T-cell (primary cell): Measurements from ENCODE around the gene SOBP. TPM values are rescaled to one million over a fixed set of nuclear protein-coding genes. Genes with fewer than 3 reads are reported as not detected.

Experiments used
- ATAC-seq, 4 experiments: fragments of 200-7000 bp in 3 of 4; fragments of 150-1000 bp in 1 of 4; cut with Tn5 transposase; replicated peaks in 1 of 4; 1 replicate in 3 of 4; 2 replicates in 1 of 4; pipeline ENCODE4 v1.10.0; 2021; ENCODE audit warnings: moderate library complexity in 3 of 4, mild to moderate bottlenecking in 2 of 4, moderate number of reproducible peaks in 1 of 4
- CTCF ChIA-PET, 2 donors: fragments of 300-600 bp; sonication (Branson Sonifier 250); formaldehyde crosslinking; loops; one replicate each; lab custom pipeline; 2022; ENCODE audit warnings: antibody characterized with exemption in 2 of 2; lab: Charles Lee
- POLR2A ChIA-PET, 2 donors: fragments of 300-600 bp; sonication (Branson Sonifier 250); formaldehyde crosslinking; loops; one replicate each; lab custom pipeline; 2022; ENCODE audit warnings: antibody characterized with exemption in 2 of 2; lab: Charles Lee
- DNase-seq, 35 experiments: peaks; one replicate each; pipeline versions ENCODE4 v3.0.0 to v3.0.0-alpha.2; 2013 to 2023
- H3K27ac ChIP-seq: one replicate; pipeline ENCODE4 v1.5.1; 2013; ENCODE audit warnings: low read length
- H3K27me3 ChIP-seq, 2 experiments: replicated peaks in 1 of 2; 1 replicate in 1 of 2; 2 replicates in 1 of 2; pipeline versions ENCODE4 v1.6.1 to v1.7.0; 2013; ENCODE audit warnings: low read length in 1 of 2, mixed read lengths in 1 of 2; ENCODE audit not compliant: control insufficient read depth in 2 of 2, insufficient read depth in 2 of 2; ENCODE audit errors: extremely low read depth in 1 of 2
- H3K36me3 ChIP-seq, 2 donors: 1 replicate in 1 of 2; 2 replicates in 1 of 2; pipeline versions ENCODE4 v1.6.1 to v1.7.0; 2013; ENCODE audit warnings: low read length in 1 of 2; ENCODE audit not compliant: control insufficient read depth in 2 of 2, insufficient read depth in 1 of 2; ENCODE audit errors: extremely low read depth in 1 of 2
- H3K4me1 ChIP-seq, 2 experiments: 1 replicate in 1 of 2; 2 replicates in 1 of 2; pipeline versions ENCODE4 v1.6.1 to v1.7.0; 2013; ENCODE audit warnings: low read length in 2 of 2, mixed read lengths in 1 of 2; ENCODE audit not compliant: insufficient read depth in 2 of 2, control insufficient read depth in 1 of 2; ENCODE audit errors: extremely low read depth in 1 of 2
- H3K4me3 ChIP-seq, 2 donors: 1 replicate in 1 of 2; 2 replicates in 1 of 2; pipeline versions ENCODE4 v1.5.1 to v1.7.0; 2013; ENCODE audit warnings: mild to moderate bottlenecking in 2 of 2, low read length in 1 of 2, moderate library complexity in 1 of 2; ENCODE audit not compliant: control insufficient read depth in 1 of 2; ENCODE audit errors: extremely low read depth in 1 of 2
- H3K9me3 ChIP-seq: 2 replicates; pipeline ENCODE4 v1.7.0; 2013
- H3K27ac Mint-ChIP-seq, 2 donors: one replicate each; pipeline ENCODE4 v1.8.0; 2020 to 2021; ENCODE audit warnings: mild to moderate bottlenecking in 2 of 2, mixed read lengths in 2 of 2
- H3K27me3 Mint-ChIP-seq, 2 donors: one replicate each; pipeline ENCODE4 v1.8.0; 2021 to 2022; ENCODE audit warnings: mixed read lengths in 2 of 2
- H3K36me3 Mint-ChIP-seq: one replicate; pipeline ENCODE4 v1.8.0; 2021; ENCODE audit warnings: mixed read lengths
- H3K4me1 Mint-ChIP-seq, 3 donors: one replicate each; pipeline ENCODE4 v1.8.0; 2020 to 2022; ENCODE audit warnings: mixed read lengths in 3 of 3, mild to moderate bottlenecking in 1 of 3
- H3K4me3 Mint-ChIP-seq, 3 donors: one replicate each; pipeline ENCODE4 v1.8.0; 2020 to 2022; ENCODE audit warnings: mild to moderate bottlenecking in 3 of 3, mixed read lengths in 3 of 3, moderate library complexity in 3 of 3
- H3K9me3 Mint-ChIP-seq, 3 donors: one replicate each; pipeline ENCODE4 v1.8.0; 2020 to 2022; ENCODE audit warnings: mixed read lengths in 3 of 3
- WGBS: methylation state at CpG from one replicate; pipeline ENCODE4 v1.1.5; 2013; ENCODE audit warnings: missing lambda C conversion rate; ENCODE audit not compliant: insufficient coverage; 5-methylcytosine and 5-hydroxymethylcytosine counted together
- total RNA-seq, 35 experiments: library from RNA in 6 of 35; stranded (reverse) in 6 of 35; fragments of 120-200 nt in 1 of 35; gene quantifications; one replicate each; pipeline versions ENCODE4 v1.2.1 to v1.2.4 and lab custom pipeline; 2013 to 2026

The SOBP gene
- total RNA-seq, 5 donors from 2014 or later (not counting 1 experiment from before 2014, with no cell fraction given): 0.30 to 0.95 (median 0.46) TPM

GRCh38 chr6:107633680-107634323 lies 143.9 kb downstream of the SOBP start:
- 45% methylated on average over 29 of the region's 39 CpGs for WGBS

GRCh38 chr6:107634324-107635056 lies 144.6 kb downstream of the SOBP start:
- POLR2A ChIA-PET: no interaction called here
- H3K4me3 ChIP-seq: peak overlapping the region in 1 of 2 donors; percentile 39
- ATAC-seq (peak; percentile 46 to 70 (median 54)), DNase-seq (peak in 2 of 35 experiments; percentile 8 to 25)
- peaks cover 24 to 31% of the 10 kb centered on the region in 2 experiments for H3K27me3 ChIP-seq
- H3K9me3 Mint-ChIP-seq: no peaks in the 10 kb centered on the region
- WGBS: 5% methylated on average over 94 of the region's 101 CpGs
- H3K4me1 ChIP-seq: peaks cover 0 to 11% of the 10 kb centered on the region in 2 experiments
- CTCF ChIA-PET: no interaction called here
- no peak overlapping the region for H3K27ac Mint-ChIP-seq
- no peaks in the 10 kb centered on the region for H3K9me3 ChIP-seq
- no peak overlapping the region for H3K27ac ChIP-seq
- peaks cover 0 to 18% (median 9%) of the 10 kb centered on the region in 3 donors for H3K4me1 Mint-ChIP-seq
- H3K36me3 ChIP-seq: no peaks in the 10 kb centered on the region
- peak overlapping the region; percentile 55 to 66 (median 57) for H3K4me3 Mint-ChIP-seq
- H3K36me3 Mint-ChIP-seq: no peaks in the 10 kb centered on the region
- H3K27me3 Mint-ChIP-seq: peaks cover 50 to 58% of the 10 kb centered on the region in 2 donors

More at GRCh38 chr6:107633680-107634323, 143.9 kb downstream of the SOBP start:
- ATAC-seq: no peak
- H3K27ac Mint-ChIP-seq: no peak overlapping the region
- H3K36me3 Mint-ChIP-seq: no peaks in the 10 kb centered on the region
- Histone ChIP-seq H3K4me1 (peaks cover 0 to 11% of the 10 kb centered on the region in 2 experiments), H3K27me3 (peaks cover 25 to 31% of the 10 kb centered on the region in 2 experiments), H3K9me3 (no peaks in the 10 kb centered on the region), H3K4me3 (peak overlapping the region in 1 of 2 donors; percentile 39), H3K27ac (no peak overlapping the region), H3K36me3 (no peaks in the 10 kb centered on the region)
- DNase-seq: peak in 1 of 35 experiments; percentile 5
- CTCF ChIA-PET: no interaction called here
- H3K9me3 Mint-ChIP-seq: no peaks in the 10 kb centered on the region
- peak overlapping the region; percentile 55 to 66 (median 57) for H3K4me3 Mint-ChIP-seq
- H3K27me3 Mint-ChIP-seq: peaks cover 50 to 58% of the 10 kb centered on the region in 2 donors
- POLR2A ChIA-PET: no interaction called here
- H3K4me1 Mint-ChIP-seq: peaks cover 0 to 18% (median 9%) of the 10 kb centered on the region in 3 donors

DNA sequence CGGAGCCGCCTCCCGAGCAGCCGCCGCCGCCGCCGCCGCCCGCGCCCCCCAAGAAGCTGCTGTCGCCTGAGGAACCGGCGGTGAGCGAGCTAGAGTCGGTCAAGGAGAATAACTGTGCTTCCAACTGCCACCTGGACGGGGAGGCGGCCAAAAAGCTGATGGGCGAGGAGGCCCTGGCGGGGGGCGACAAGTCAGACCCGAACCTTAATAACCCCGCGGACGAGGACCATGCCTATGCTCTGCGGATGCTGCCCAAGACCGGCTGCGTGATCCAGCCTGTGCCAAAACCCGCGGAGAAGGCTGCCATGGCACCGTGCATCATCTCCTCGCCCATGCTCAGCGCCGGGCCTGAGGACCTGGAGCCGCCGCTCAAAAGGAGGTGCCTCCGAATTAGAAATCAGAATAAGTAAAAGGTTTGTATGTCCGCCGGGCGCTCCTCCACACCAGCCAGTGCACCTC lies 145.2 kb downstream of the SOBP start:
- peak overlapping the region; percentile 41 to 64 (median 58) for H3K4me3 Mint-ChIP-seq
- WGBS: 41% methylated on average over 30 of the region's 40 CpGs

GRCh38 chr6:107636486-107636885 lies 146.6 kb downstream of the SOBP start:
- no peak for ATAC-seq

More for the DNA sequence above, 145.2 kb downstream of the SOBP start:
- no peak for ATAC-seq
- no peaks in the 10 kb centered on the region for H3K36me3 Mint-ChIP-seq
- no peak overlapping the region for H3K27ac ChIP-seq
- H3K9me3 ChIP-seq: no peaks in the 10 kb centered on the region
- no peak overlapping the region for H3K4me3 ChIP-seq
- no peak for DNase-seq
- peaks cover 22 to 31% of the 10 kb centered on the region in 2 experiments for H3K27me3 ChIP-seq
- peaks cover 54 to 57% of the 10 kb centered on the region in 2 donors for H3K27me3 Mint-ChIP-seq
- ChIA-PET CTCF (no interaction called here), POLR2A (no interaction called here)
- peaks cover 0 to 11% of the 10 kb centered on the region in 2 experiments for H3K4me1 ChIP-seq
- H3K36me3 ChIP-seq: no peaks in the 10 kb centered on the region
- H3K4me1 Mint-ChIP-seq: peaks cover 0 to 18% (median 9%) of the 10 kb centered on the region in 3 donors
- no peak overlapping the region for H3K27ac Mint-ChIP-seq
- H3K9me3 Mint-ChIP-seq: no peaks in the 10 kb centered on the region

DNA sequence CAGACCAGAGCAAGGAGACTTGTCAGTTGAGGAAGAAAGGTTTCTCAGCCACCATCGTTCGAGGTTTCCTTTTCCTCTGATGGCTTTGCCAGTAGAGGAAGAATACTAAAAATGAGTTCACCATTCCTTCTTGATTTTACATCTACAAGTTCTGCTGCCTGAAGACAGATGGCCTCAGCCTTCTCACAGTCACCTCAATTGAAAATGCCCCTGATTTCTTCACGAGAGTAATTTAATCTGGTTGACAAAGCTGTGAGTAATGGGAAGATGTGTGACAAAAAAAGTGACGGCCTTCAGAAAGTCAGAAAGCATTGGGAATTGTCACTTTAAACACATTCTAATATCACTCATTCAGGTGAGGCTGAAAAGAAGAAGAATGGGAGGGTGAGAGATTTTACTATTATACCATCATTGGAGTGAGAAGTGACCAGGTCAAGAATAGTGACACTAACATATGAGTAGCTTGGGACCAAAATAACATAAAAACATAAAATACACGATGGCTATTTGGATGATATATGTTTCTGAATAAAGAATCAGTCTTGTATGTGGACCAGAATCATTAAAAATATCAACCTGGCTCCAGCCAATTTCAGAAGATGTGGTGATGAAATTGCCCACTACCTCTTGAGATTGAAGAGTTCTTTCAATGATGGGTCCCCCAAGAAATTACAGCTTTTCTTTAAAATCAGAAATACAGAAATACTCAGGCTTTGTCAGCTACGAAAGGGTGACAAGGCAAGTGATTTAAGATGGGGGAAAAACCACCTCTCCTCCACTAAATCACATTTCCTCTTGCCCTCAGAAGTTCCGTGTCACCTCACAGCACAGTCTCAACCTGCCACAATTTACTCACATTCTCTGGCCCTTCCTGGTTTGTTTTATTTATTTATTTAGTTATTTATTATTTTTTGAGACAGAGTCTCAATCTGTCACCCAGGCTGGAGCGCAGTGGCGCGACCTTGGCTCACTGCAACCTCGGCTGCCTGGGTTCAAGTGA lies 147.7 kb downstream of the SOBP start:
- Histone ChIP-seq H3K4me1 (peaks cover 0 to 11% of the 10 kb centered on the region in 2 experiments), H3K36me3 (no peaks in the 10 kb centered on the region), H3K9me3 (no peaks in the 10 kb centered on the region), H3K27me3 (peaks cover 16 to 36% of the 10 kb centered on the region in 2 experiments), H3K4me3 (no peak overlapping the region), H3K27ac (no peak overlapping the region)
- Mint-ChIP-seq H3K27ac (no peak overlapping the region), H3K9me3 (no peaks in the 10 kb centered on the region), H3K4me1 (peaks cover 0 to 22% (median 9%) of the 10 kb centered on the region in 3 donors), H3K4me3 (no peak overlapping the region), H3K27me3 (peaks cover 46 to 55% of the 10 kb centered on the region in 2 donors), H3K36me3 (no peaks in the 10 kb centered on the region)
- CTCF ChIA-PET: interaction anchor here in 1 of 2 donors (0.5 kb wide), 1 partner anchor 1293 kb away, joined by 3 read pairs; no protein-coding TSS in a partner anchor
- no CpG with 5 or more reads among the region's 11 CpGs for WGBS
- DNase-seq (no peak), ATAC-seq (no peak)
- POLR2A ChIA-PET: no interaction called here

More at GRCh38 chr6:107636486-107636885, 146.6 kb downstream of the SOBP start:
- Histone ChIP-seq H3K9me3 (no peaks in the 10 kb centered on the region), H3K4me1 (peaks cover 0 to 11% of the 10 kb centered on the region in 2 experiments), H3K27me3 (peaks cover 22 to 33% of the 10 kb centered on the region in 2 experiments), H3K4me3 (no peak overlapping the region), H3K36me3 (no peaks in the 10 kb centered on the region), H3K27ac (no peak overlapping the region)
- WGBS: 93% methylated on average over 7 of the region's 10 CpGs
- Mint-ChIP-seq H3K36me3 (no peaks in the 10 kb centered on the region), H3K4me3 (no peak overlapping the region), H3K4me1 (peaks cover 0 to 18% (median 9%) of the 10 kb centered on the region in 3 donors), H3K27me3 (peaks cover 57 to 64% of the 10 kb centered on the region in 2 donors), H3K9me3 (no peaks in the 10 kb centered on the region), H3K27ac (no peak overlapping the region)
- POLR2A ChIA-PET: no interaction called here
- no peak for DNase-seq
- CTCF ChIA-PET: no interaction called here
